IPS DF 4.7 (cell line): ENCODE results near the gene UBE2L3.
"Not testable (repeated sequence)": the region's sequence is repeated elsewhere in the genome, so short reads cannot be mapped to it uniquely, and the experiment has no call there.

ENCODE experiments used
- DNase-seq: peaks from one replicate; pipeline ENCODE4 v3.0.0-alpha.2; 2013; ENCODE audit warnings: low spot score; ENCODE audit errors: extremely low read depth

The UBE2L3 gene

GRCh38 chr22:21567456-21568346, at the start of gene UBE2L3:
UBE2L3 (plus strand) TSS chr22:21567714; CDS start chr22:21567745, 31 bp downstream.
- no peak for DNase-seq

DNA sequence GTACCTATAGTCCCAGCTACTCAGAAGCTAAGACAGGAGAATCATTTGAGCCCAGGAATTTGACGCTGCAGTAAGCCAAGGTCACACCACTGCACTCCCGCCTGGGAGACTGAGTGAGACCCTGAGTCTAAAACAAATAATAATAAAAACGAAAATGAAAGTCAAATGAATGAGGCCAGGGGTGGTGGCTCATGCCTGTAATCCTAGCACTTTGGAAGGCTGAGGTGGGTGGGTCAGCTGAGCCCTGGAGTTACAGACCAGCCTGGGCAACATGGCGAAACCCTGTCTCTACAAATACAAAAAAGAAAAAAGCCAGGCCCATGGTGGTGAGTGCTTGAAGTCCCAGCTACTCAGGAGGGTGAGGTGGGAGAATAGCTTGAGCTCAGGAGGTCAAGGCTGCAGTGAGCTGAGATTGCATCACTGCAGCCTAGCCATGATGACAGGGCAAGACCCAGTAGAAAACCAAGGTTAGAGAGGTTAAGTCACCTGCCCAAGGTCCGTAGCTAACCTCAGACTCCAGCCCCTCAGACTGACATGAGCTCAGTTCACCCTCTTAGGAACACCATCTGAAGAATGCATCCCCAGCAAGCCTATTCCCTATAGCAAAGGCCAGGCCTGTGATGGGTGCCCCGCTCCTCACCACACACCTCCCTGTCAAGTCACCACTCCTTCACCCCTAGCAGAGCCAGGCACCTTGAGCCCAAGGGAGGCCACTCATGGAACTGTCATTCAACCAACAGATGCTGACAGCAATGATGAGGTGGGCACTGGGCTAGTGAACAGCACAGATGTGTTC, 40.6 kb upstream of the UBE2L3 start:
- DNase-seq: not testable (repeated sequence)

DNA sequence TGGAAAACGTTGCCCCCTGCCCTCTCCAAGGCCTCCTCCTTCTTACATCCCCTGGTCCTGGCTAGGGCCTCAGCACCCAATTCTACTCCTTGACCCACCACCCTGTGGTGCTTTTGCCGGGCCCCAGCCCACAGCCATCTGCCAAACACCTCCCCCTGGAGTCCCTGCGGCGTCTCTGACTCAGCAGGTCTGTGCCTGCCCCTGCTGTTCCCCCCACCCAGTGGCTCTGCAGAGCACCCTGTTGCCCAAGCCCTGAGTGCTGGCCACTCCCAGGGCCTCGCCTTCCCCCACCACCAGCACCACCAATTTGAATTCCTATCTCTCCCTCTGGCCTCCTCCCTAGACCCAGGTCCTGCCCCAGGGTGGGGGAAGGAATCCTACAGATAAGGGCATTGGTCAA, 36.0 kb upstream of the UBE2L3 start:
- not testable (repeated sequence) for DNase-seq

DNA sequence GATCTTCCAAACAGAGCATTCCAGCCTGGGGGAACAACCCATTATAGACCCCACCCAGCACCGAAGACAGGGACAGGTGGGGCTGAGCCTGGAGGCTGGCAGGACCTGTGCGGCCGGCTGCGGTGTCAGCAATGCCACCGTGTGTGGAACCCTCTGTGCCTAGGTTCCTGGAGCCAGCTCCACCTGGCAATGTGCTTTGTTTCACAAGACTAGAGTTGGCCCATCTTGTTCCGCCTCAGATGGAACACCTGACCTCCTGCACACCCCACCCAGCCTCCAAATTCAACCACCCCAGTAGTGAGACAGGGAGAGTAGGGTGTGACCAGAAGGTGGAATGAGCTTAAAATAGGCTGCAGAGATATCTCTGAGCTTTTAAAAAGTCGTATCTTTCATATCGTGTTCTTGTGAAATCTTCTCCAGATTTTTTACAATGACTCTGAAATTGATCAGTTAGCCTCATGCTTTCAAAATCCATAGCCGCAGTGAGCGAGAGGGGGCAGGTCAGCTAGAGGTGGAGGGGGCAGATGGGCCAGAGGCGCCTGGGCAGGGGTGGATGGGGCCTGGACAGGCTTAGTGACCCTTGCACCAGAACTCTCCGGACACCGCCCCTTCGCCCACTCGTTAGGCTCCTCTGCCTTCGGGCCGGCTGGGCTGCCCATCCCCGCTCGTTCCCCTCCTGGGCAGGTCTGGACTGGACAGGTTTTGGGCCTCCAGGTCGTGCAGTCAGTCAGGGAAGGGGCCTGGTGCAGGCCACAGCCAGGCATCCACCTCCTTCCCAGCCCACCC, 34.5 kb upstream of the UBE2L3 start:
- DNase-seq: not testable (repeated sequence)

DNA sequence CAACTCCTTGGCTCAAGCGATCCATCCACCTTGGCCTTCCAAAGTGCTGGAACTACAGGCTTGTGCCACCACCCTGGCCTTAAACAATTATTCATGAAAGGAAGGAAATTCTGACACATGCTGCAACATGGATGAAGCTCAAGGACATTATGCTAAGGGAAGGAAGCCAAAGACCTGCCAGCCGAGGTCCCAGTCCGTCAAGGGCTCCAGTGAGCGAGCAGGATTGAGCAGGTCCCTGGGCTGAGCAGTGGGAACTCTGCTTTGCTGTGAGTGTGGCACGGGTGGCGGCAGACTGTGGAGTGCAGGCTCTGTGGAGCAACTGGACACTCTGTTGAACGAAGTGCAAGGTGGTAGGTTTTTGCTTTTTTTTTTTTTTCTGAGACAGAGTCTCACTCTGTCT, 27.7 kb upstream of the UBE2L3 start:
- DNase-seq: not testable (repeated sequence)

- not testable (repeated sequence) for DNase-seq
Observed at GRCh38 chr22:21544432-21545322, 22.8 kb upstream of the UBE2L3 start.

DNA sequence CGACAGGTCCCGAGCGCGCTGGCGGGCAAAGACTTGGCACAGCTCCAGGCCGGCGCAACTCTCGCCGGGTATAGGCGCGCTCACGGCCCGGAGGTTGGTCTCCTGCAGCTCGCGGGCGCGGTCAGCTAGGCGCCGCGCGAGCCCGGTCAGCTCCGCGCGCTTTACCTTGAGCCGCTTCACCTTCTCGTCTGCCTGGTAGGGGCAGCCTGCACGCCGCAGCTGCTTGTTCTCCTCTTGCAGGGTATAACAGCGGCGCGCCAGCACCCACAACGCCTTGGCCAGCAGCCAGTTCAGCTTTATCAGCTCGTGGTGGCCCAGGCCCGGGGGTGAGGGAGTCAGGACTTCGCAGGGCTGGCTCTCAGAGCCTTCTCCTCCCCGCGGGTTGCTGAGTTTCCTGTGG, 18.0 kb upstream of the UBE2L3 start:
- not testable (repeated sequence) for DNase-seq

- DNase-seq: not testable (repeated sequence)
Observed at GRCh38 chr22:21550008-21550677, 17.4 kb upstream of the UBE2L3 start.

DNA sequence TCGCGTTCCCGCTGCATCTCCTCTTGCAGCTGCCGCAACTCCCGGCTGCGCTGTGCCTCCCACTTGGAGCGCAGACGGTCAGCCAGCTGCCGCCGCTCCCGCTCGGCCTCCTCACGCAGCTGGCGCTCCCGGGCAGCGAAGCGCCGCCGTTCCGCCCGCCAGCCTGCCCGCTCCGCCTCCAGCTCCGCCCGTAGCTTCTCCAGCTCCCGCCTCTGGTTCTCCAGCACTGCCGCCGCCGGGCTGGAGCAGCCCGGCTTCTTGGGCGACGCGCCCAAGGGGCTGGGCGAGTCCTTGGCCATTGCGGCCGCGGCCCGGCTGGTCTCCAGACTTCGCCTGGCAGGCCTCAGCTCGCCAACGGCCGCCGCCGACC, 16.9 kb upstream of the UBE2L3 start:
- not testable (repeated sequence) for DNase-seq

- not testable (repeated sequence) for DNase-seq
Observed at GRCh38 chr22:21551361-21551760, 16.2 kb upstream of the UBE2L3 start, which contains the start of gene RIMBP3C. RIMBP3C (minus strand) TSS chr22:21551461; CDS start chr22:21550976, 485 bp downstream.

DNA sequence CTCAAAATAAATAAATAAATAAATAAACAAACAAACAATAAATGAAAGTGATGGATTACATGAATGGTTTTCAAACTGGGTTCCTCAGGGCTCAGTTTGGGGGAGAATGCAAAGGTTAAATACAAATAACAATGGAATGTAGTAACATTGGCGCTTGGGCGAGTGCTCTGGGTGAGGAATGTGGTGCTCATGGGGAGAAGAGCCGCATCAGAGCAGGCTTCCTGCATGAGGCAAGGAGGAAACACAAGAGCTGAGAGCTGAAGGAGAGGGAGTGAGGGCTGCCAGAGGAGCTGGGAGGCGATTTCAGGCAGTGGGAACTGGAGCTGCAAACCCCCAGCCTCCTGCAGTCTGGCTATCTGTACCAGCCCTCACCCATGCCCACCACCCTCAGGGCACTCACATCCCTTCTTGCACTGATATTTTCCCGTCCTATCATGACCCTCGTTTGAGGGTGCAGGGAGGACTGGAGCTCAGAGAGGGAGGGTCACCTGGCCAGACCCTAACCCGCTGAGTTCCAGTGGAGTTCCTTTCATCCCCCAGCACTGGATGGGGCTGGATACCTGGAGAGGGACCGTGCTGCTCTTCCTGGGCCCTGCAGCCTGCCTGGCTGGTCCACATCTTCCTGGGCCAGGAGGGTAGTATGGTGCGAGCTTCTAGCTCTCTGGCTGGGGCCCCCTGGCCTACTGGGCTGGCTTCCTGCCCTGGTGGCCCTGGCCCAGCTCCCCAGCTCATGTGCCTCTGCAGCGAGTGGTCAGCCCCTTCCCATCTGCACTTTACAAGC, 8.0 kb upstream of the UBE2L3 start:
- not testable (repeated sequence) for DNase-seq

GRCh38 chr22:21560657-21561056, 6.9 kb upstream of the UBE2L3 start:
- not testable (repeated sequence) for DNase-seq

DNA sequence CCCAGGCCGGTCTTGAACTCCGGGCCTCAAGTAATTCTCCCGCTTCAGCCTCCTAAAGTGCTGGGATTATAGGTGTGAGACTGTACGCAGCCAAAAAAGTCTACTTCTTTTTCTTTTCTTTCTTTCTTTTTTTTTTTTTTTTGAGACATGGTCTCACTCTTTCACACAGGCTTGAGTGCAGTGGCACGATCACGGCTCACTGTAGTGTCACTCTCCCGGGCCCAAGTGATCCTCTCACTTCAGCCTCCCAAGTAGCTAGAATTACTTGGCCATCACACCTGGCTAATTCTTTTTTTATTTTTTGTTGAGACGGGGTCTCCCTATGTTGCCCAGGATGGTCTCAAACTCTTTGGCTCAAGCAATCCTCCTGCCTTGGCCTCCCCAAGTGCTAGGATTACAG, 3.6 kb upstream of the UBE2L3 start:
- no peak for DNase-seq

GRCh38 chr22:21564411-21564810, 3.1 kb upstream of the UBE2L3 start:
- no peak for DNase-seq

DNA sequence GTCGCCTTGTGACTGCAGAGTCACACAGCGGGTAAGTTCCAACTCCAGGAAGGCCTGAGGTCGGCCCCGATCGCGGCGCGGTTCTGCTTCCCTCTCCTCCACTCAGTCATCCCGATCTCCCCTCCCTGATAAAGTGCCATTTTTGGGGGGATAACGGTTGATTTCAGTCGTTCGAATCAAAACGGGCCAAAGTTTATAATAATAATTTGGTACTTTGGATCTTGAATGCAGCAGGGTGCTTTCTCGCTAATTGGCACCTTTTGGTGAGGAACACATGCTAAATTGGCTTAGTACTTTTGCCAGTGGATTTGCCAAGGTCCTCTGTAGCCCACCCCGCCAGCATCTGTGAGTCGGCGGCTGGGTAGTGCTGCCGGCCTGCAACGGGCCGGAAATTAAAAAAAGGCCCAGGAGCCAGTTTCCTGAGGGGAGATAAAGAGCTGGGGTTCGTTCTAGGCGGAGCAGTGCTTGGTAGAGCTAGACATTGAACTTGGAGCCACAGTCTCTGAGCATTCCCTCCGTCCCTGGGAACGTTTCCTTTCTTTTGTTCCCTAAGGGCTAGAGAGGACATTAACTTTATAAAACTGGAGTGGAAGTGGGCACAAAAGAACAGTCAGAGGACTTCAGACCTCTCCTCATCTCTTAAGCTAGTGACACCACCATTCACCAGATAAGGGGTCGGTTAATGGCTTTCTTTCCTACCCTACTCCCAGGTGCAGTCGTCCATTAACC, 997 bp downstream of the UBE2L3 start:
- no peak for DNase-seq

DNA sequence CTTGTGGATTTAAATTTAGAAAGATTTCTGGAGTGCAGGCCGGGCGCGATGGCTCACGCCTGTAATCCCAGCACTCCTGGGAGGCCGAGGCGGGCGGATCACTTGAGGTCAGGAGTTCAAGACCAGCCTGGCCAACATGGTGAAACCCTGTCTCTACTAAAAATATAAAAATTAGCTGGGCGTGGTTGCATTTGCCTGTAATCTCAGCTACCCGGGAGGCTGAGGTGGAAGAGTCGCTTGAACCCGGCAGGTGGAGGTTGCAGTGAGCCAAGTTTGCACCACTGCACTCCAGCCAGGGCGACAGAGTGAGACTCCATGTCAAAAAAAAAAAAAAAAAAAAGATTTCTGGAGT, 1.5 kb downstream of the UBE2L3 start:
- DNase-seq: not testable (repeated sequence)

GRCh38 chr22:21569459-21570170, 2.1 kb downstream of the UBE2L3 start:
- no peak for DNase-seq

GRCh38 chr22:21570398-21570797, 2.9 kb downstream of the UBE2L3 start:
- DNase-seq: no peak
